H1 (cell line): ENCODE results near the gene TBX4. TPM values are rescaled to one million over a fixed set of nuclear protein-coding genes. Genes with fewer than 3 reads are reported as not detected.
A peak's percentile ranks its signal among the peaks of the same experiment; 100 is the strongest.

ENCODE experiments used
- CTCF ChIA-PET: fragments of 300-600 bp; sonication (Branson Sonifier 250); formaldehyde crosslinking; loops from one replicate; lab custom pipeline; 2021; ENCODE audit not compliant: partially characterized antibody; lab: Charles Lee
- POLR2A ChIA-PET: fragments of 300-600 bp; sonication (Branson Sonifier 250); formaldehyde crosslinking; loops from one replicate; lab custom pipeline; 2021; ENCODE audit warnings: inconsistent platforms; ENCODE audit not compliant: partially characterized antibody; lab: Charles Lee
- DNase-seq, 2 experiments: peaks; one replicate each; pipeline versions ENCODE4 v3.0.0 to v3.0.0-alpha.2; 2010 to 2022; ENCODE audit warnings: low spot score in 2 of 2, low read depth in 1 of 2, mixed read lengths in 1 of 2
- FAIRE-seq: peaks from 2 replicates; lab custom pipeline; 2011; peaks lifted over from hg19 to GRCh38; lab: Jason Lieb, UNC
- H2AFZ ChIP-seq: 2 replicates; pipeline ENCODE4 v1.8.1; 2012; ENCODE audit warnings: low read length, inconsistent platforms
- H2AK5ac ChIP-seq: 2 replicates; pipeline ENCODE4 v1.6.1; 2013; ENCODE audit warnings: low read depth, low read length
- H2BK120ac ChIP-seq: replicated peaks from 2 replicates; pipeline ENCODE3; 2013; ENCODE audit warnings: low read depth, low read length, inconsistent platforms
- H2BK12ac ChIP-seq: 2 replicates; pipeline ENCODE4 v1.6.1; 2013; ENCODE audit warnings: low read depth, low read length
- H2BK15ac ChIP-seq: 2 replicates; pipeline ENCODE4 v1.6.1; 2013; ENCODE audit warnings: low read length
- H2BK20ac ChIP-seq: 2 replicates; pipeline ENCODE4 v1.6.1; 2013; ENCODE audit warnings: low read length
- H2BK5ac ChIP-seq: 2 replicates; pipeline ENCODE4 v1.6.1; 2013; ENCODE audit warnings: low read depth, low read length
- H3K14ac ChIP-seq: 2 replicates; pipeline ENCODE4 v1.6.1; 2013; ENCODE audit warnings: inconsistent platforms; ENCODE audit not compliant: insufficient read length
- H3K18ac ChIP-seq: 2 replicates; pipeline ENCODE4 v1.6.1; 2013; ENCODE audit warnings: low read length; ENCODE audit errors: extremely low read depth
- H3K23ac ChIP-seq: 2 replicates; pipeline ENCODE4 v1.6.1; 2013; ENCODE audit warnings: inconsistent platforms; ENCODE audit not compliant: insufficient read length
- H3K23me2 ChIP-seq: 2 replicates; pipeline ENCODE4 v1.6.1; 2013; ENCODE audit warnings: low read depth, low read length
- H3K27ac ChIP-seq: 2 replicates; pipeline ENCODE4 v1.6.1; 2011; ENCODE audit warnings: low read depth, low read length, inconsistent platforms
- H3K27me3 ChIP-seq, 4 experiments: replicated peaks in 1 of 4; 1 replicate in 1 of 4; 2 replicates in 3 of 4; pipeline versions ENCODE4 v1.6.1 to v1.8.1; 2011 to 2013; ENCODE audit warnings: low read length in 3 of 4, mild to moderate bottlenecking in 3 of 4, inconsistent platforms in 2 of 4, mixed read lengths in 2 of 4, moderate library complexity in 1 of 4; ENCODE audit not compliant: control insufficient read depth in 3 of 4, insufficient read depth in 3 of 4; ENCODE audit errors: extremely low read depth in 1 of 4
- H3K36me3 ChIP-seq, 4 experiments: 2 replicates each; pipeline versions ENCODE4 v1.6.1 to v1.8.1; 2011 to 2013; ENCODE audit warnings: mild to moderate bottlenecking in 4 of 4, low read length in 3 of 4, moderate library complexity in 2 of 4, control low read depth in 1 of 4, inconsistent platforms in 1 of 4; ENCODE audit not compliant: insufficient read depth in 4 of 4, control insufficient read depth in 2 of 4
- H3K4ac ChIP-seq: replicated peaks from 2 replicates; pipeline ENCODE3; 2013; ENCODE audit warnings: low read length, low read depth, mixed read lengths, inconsistent platforms; ENCODE audit not compliant: insufficient read length
- H3K4me1 ChIP-seq, 4 experiments: replicated peaks in 1 of 4; 1 replicate in 1 of 4; 2 replicates in 3 of 4; pipeline versions ENCODE4 v1.6.1 to v1.8.1; 2011 to 2013; ENCODE audit warnings: low read length in 3 of 4, inconsistent platforms in 2 of 4, mixed read lengths in 1 of 4; ENCODE audit not compliant: insufficient read depth in 4 of 4, control insufficient read depth in 3 of 4
- H3K4me2 ChIP-seq, 2 experiments: 2 replicates each; pipeline versions ENCODE4 v1.6.1 to v1.8.1; 2011 to 2013; ENCODE audit warnings: low read depth in 2 of 2, low read length in 2 of 2, control low read depth in 1 of 2, inconsistent platforms in 1 of 2, mild to moderate bottlenecking in 1 of 2; ENCODE audit not compliant: insufficient read depth in 1 of 2
- H3K4me3 ChIP-seq, 4 experiments: fragments of 200-600, 300-600 bp in 1 of 4; sonication (generic), shearing (Covaris generic), sonication (Bioruptor Twin) in 1 of 4; 2 replicates each; pipeline versions ENCODE4 v1.5.1 to v1.8.1; 2011 to 2016; ENCODE audit warnings: low read length in 4 of 4, low read depth in 3 of 4, control low read depth in 2 of 4, inconsistent platforms in 2 of 4, mild to moderate bottlenecking in 2 of 4, mixed read lengths in 1 of 4, moderate library complexity in 1 of 4; ENCODE audit not compliant: insufficient read depth in 2 of 4; ENCODE audit errors: extremely low read depth in 1 of 4
- H3K56ac ChIP-seq: replicated peaks from 2 replicates; pipeline ENCODE3; 2013; ENCODE audit warnings: low read depth, mild to moderate bottlenecking, mixed read lengths, low read length, inconsistent platforms; ENCODE audit not compliant: insufficient read length
- H3K79me1 ChIP-seq: 2 replicates; pipeline ENCODE4 v1.6.1; 2013; ENCODE audit warnings: low read depth, low read length, control low read depth
- H3K79me2 ChIP-seq, 2 experiments: 2 replicates each; pipeline versions ENCODE4 v1.6.1 to v1.8.1; 2012 to 2013; ENCODE audit warnings: low read length in 2 of 2, mild to moderate bottlenecking in 2 of 2, inconsistent platforms in 1 of 2; ENCODE audit not compliant: insufficient read depth in 2 of 2, control insufficient read depth in 1 of 2
- H3K9ac ChIP-seq, 4 experiments: replicated peaks in 1 of 4; 1 replicate in 1 of 4; 2 replicates in 3 of 4; pipeline versions ENCODE4 v1.6.1 to v1.8.1; 2011 to 2013; ENCODE audit warnings: low read depth in 3 of 4, low read length in 3 of 4, control low read depth in 2 of 4, mild to moderate bottlenecking in 2 of 4, moderate library complexity in 2 of 4, inconsistent platforms in 1 of 4; ENCODE audit errors: extremely low read depth in 1 of 4
- H3K9me3 ChIP-seq, 2 experiments: 2 replicates each; pipeline versions ENCODE4 v1.6.1 to v1.8.1; 2012 to 2013; ENCODE audit warnings: mild to moderate bottlenecking in 2 of 2, moderate library complexity in 2 of 2, control low read depth in 1 of 2, inconsistent platforms in 1 of 2, low read depth in 1 of 2, low read length in 1 of 2, mixed read lengths in 1 of 2; ENCODE audit not compliant: insufficient read depth in 2 of 2
- H4K20me1 ChIP-seq, 2 experiments: replicated peaks in 1 of 2; 2 replicates each; pipeline versions ENCODE3 to v1.8.1; 2011 to 2013; ENCODE audit warnings: inconsistent platforms in 2 of 2, low read length in 2 of 2, mild to moderate bottlenecking in 1 of 2; ENCODE audit not compliant: insufficient read depth in 2 of 2, control insufficient read depth in 1 of 2
- H4K5ac ChIP-seq: 2 replicates; pipeline ENCODE4 v1.6.1; 2013; ENCODE audit warnings: low read length, low read depth, mixed read lengths, inconsistent platforms; ENCODE audit not compliant: insufficient read length
- H4K8ac ChIP-seq: 2 replicates; pipeline ENCODE4 v1.8.0; 2013; ENCODE audit warnings: mild to moderate bottlenecking, moderate library complexity, low read length, inconsistent platforms; ENCODE audit not compliant: insufficient read depth; ENCODE audit errors: extremely low read depth
- H4K91ac ChIP-seq: replicated peaks from 2 replicates; pipeline ENCODE3; 2013; ENCODE audit warnings: low read length, mixed read lengths, inconsistent platforms; ENCODE audit not compliant: insufficient read length
- CBX8 ChIP-seq: fragments of 300-800, 300-1000 bp; sonication (generic); IDR thresholded peaks from 2 replicates; pipeline ENCODE4 v1.7.1; 2016; ENCODE audit warnings: low read depth, low read length, borderline replicate concordance
- CHD1 ChIP-seq: IDR thresholded peaks from 2 replicates; pipeline ENCODE4 v1.6.1; 2012; ENCODE audit warnings: low read depth, low read length, improper control_type of control experiment
- RFX5 ChIP-seq: IDR thresholded peaks from 2 replicates; pipeline ENCODE4 v1.6.1; 2011; ENCODE audit warnings: low read depth, low read length, improper control_type of control experiment, borderline replicate concordance
- RXRA ChIP-seq: IDR thresholded peaks from 2 replicates; pipeline ENCODE4 v1.6.1; 2011; ENCODE audit warnings: low read depth, mild to moderate bottlenecking, low read length, moderate library complexity; ENCODE audit not compliant: insufficient read depth
- SAP30 ChIP-seq: fragments of 300-600 bp; sonication (generic); IDR thresholded peaks from 2 replicates; pipeline ENCODE4 v1.7.1; 2012; ENCODE audit warnings: low read length, moderate library complexity, mild to moderate bottlenecking, inconsistent platforms; ENCODE audit not compliant: insufficient read depth, insufficient replicate concordance
- SIRT6 ChIP-seq: IDR thresholded peaks from one replicate; pipeline ENCODE4 v1.7.1; 2012; ENCODE audit warnings: low read length, inconsistent platforms
- SRF ChIP-seq: IDR thresholded peaks from 2 replicates; pipeline ENCODE4 v1.6.1; 2011; ENCODE audit warnings: mild to moderate bottlenecking, low read depth, low read length, moderate library complexity
- TCF12 ChIP-seq: IDR thresholded peaks from 2 replicates; pipeline ENCODE4 v1.6.1; 2011; ENCODE audit warnings: low read depth, mild to moderate bottlenecking, low read length
- WGBS, 2 experiments: shearing (Covaris generic) in 1 of 2; methylation state at CpG; one replicate each; pipeline versions ENCODE4 v1.1.6 to v1.1.7; 2013 to 2015; ENCODE audit warnings: low lambda C conversion rate in 2 of 2, mixed read lengths in 2 of 2, inconsistent platforms in 1 of 2, low coverage in 1 of 2, missing lambda C conversion rate in 1 of 2; ENCODE audit not compliant: insufficient replicate concordance in 2 of 2, insufficient coverage in 1 of 2, insufficient read length in 1 of 2; ENCODE audit errors: extremely low coverage in 1 of 2, missing lambda C conversion rate in 1 of 2; 5-methylcytosine and 5-hydroxymethylcytosine counted together
- polyA plus RNA-seq, 7 experiments: library from polyadenylated mRNA; depleted of rRNA in 3 of 7; stranded (reverse) in 5 of 7; unstranded in 2 of 7; fragments of >200 nt in 5 of 7; fragments of 200-250 nt in 2 of 7; gene quantifications; 1 replicate in 5 of 7; 2 replicates in 1 of 7; 4 replicates in 1 of 7; pipeline versions ENCODE4 v1.2.1 to v1.2.3, GENCODE V29; 2011 to 2013; ENCODE audit warnings: missing spikeins in 2 of 7, mixed read lengths in 2 of 7
- total RNA-seq: library from RNA; stranded (reverse); fragmentation: NEBNext Ultra II Directional; extraction: Animal tissue kit (Norgen Biotek cat#: 25700); gene quantifications from 2 replicates; pipeline ENCODE4 v1.2.1, GENCODE V29; 2021
- TF ChIP-seq, protein P1 (sequence below), 3 experiments: IDR thresholded peaks; 1 replicate in 2 of 3; 2 replicates in 1 of 3; pipeline versions ENCODE4 v1.5.1 to v1.6.1; 2011; ENCODE audit warnings: low read length in 3 of 3, mild to moderate bottlenecking in 3 of 3, inconsistent platforms in 2 of 3, low read depth in 1 of 3, moderate library complexity in 1 of 3; ENCODE audit not compliant: insufficient read depth in 1 of 3; ENCODE audit errors: control extremely low read depth in 1 of 3

TBX4 gene
- total and polyA plus RNA-seq, 2 of the 8 experiments (the other 6 are each of a cell fraction or from before 2014, with no cell fraction given): 0.02 TPM; not detected in 1

GRCh38 chr17:61481421-61481820 is 29.2 kb downstream of the TBX4 start:
- H3K27me3 ChIP-seq: no peaks in the 10 kb centered on the region
- CTCF ChIA-PET: interaction anchor here (0.5 to 12.2 kb wide), 12 partner anchors 13 to 594 kb away, joined by 3 to 171 read pairs (median 3); no protein-coding TSS in a partner anchor
- no peak overlapping the region for H3K4me2 ChIP-seq
- no peaks in the 10 kb centered on the region for H3K36me3 ChIP-seq
- no peak overlapping the region for H3K18ac ChIP-seq
- no peak overlapping the region for H3K56ac ChIP-seq
- H4K8ac ChIP-seq: no peak overlapping the region
- H4K5ac ChIP-seq: no peak overlapping the region
- H3K79me1 ChIP-seq: no peaks in the 10 kb centered on the region
- no peaks in the 10 kb centered on the region for H4K20me1 ChIP-seq
- whole genome bisulfite sequencing, 2 experiments: 88% methylated on average over 5 of the region's 5 CpGs; no CpG with 5 or more reads in 1 of the 2 experiments
- no peaks in the 10 kb centered on the region for H3K9me3 ChIP-seq
- no peak overlapping the region for H3K9ac ChIP-seq
- H3K79me2 ChIP-seq: no peaks in the 10 kb centered on the region
- H2AK5ac ChIP-seq: no peak overlapping the region
- peaks cover 1 to 5% (median 3%) of the 10 kb centered on the region in 4 experiments; a peak in 4 of 7 replicates for H3K4me1 ChIP-seq
- no peak overlapping the region for H2BK120ac ChIP-seq
- H3K27ac ChIP-seq: no peak overlapping the region
- no peak for FAIRE-seq
- H3K23ac ChIP-seq: no peak overlapping the region
- H2BK12ac ChIP-seq: no peak overlapping the region
- TF ChIP-seq CBX8: no peak
- no peak for TF ChIP-seq SRF
- TF ChIP-seq RFX5: no peak
- TF ChIP-seq, protein P1, sequence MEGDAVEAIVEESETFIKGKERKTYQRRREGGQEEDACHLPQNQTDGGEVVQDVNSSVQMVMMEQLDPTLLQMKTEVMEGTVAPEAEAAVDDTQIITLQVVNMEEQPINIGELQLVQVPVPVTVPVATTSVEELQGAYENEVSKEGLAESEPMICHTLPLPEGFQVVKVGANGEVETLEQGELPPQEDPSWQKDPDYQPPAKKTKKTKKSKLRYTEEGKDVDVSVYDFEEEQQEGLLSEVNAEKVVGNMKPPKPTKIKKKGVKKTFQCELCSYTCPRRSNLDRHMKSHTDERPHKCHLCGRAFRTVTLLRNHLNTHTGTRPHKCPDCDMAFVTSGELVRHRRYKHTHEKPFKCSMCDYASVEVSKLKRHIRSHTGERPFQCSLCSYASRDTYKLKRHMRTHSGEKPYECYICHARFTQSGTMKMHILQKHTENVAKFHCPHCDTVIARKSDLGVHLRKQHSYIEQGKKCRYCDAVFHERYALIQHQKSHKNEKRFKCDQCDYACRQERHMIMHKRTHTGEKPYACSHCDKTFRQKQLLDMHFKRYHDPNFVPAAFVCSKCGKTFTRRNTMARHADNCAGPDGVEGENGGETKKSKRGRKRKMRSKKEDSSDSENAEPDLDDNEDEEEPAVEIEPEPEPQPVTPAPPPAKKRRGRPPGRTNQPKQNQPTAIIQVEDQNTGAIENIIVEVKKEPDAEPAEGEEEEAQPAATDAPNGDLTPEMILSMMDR (IDR thresholded peaks at IDR 0.05; ENCODE audit: control extremely low read depth in 1 of 3, insufficient read depth in 1 of 3, low read depth in 1 of 3, low read length in 3 of 3): peak in 2 of 3 experiments; percentile 30 to 36; a peak in 2 of 4 replicates
- TF ChIP-seq RXRA: no peak
- no peak for TF ChIP-seq SAP30
- no peak for TF ChIP-seq TCF12
- TF ChIP-seq CHD1: no peak
- no peak for TF ChIP-seq SIRT6
- TF ChIP-seq, all 59 proteins: peak for 1
- Histone ChIP-seq H2AFZ (no peak overlapping the region), H2BK5ac (no peak overlapping the region), H3K4ac (no peak overlapping the region), H2BK20ac (no peak overlapping the region), H3K4me3 (no peak overlapping the region), H4K91ac (no peak overlapping the region), H2BK15ac (no peak overlapping the region), H3K23me2 (no peaks in the 10 kb centered on the region), H3K14ac (no peak overlapping the region)
- POLR2A ChIA-PET: no interaction called here
- peak in 1 of 2 experiments; percentile 44 for DNase-seq
